ENCODE results near the gene RNF182.

GRCh38 chr6:13885601-13886000 lies 39.2 kb upstream of the RNF182 start:
- TF ChIP-seq POLR2A (IDR thresholded peaks at IDR 0.05) (no peak), POLR2AphosphoS5 (IDR thresholded peaks at IDR 0.05) (no peak)

All from prostate gland (tissue), 1 donor.